ENCODE results near the gene LRFN3. TPM values are rescaled to one million over a fixed set of nuclear protein-coding genes. Genes with fewer than 3 reads are reported as not detected.
"Not testable (repeated sequence)": the region's sequence is repeated elsewhere in the genome, so short reads cannot be mapped to it uniquely, and the experiment has no call there.

Gene LRFN3
- total and polyA plus RNA-seq, 10 of the 15 experiments (the other 5 are each of a cell fraction or from before 2014, with no cell fraction given): 0.02 to 7.3 (median 2.0) TPM; not detected in 1

GRCh38 chr19:35955881-35956634, 19.9 kb downstream of the LRFN3 start:
- SMC1A ChIA-PET (ENCODE audit: uncharacterized antibody, unreplicated experiment): no interaction called here
- WGBS (ENCODE audit: insufficient coverage, insufficient replicate concordance, low lambda C conversion rate, missing lambda C conversion rate): 63% methylated on average over 4 of the region's 6 CpGs
- Histone ChIP-seq H2AFZ (ENCODE audit: control insufficient read depth, low read depth, low read length) (no peak overlapping the region), H3K4me2 (ENCODE audit: control insufficient read depth, insufficient read depth) (no peak overlapping the region), H3K36me3 (ENCODE audit: control insufficient read depth in 2 of 2, insufficient read depth in 2 of 2, low read length in 1 of 2) (no peaks in the 10 kb centered on the region), H3K27ac (ENCODE audit: control insufficient read depth, insufficient read depth) (no peak overlapping the region), H3K4me3 (no peak overlapping the region), H3K9ac (ENCODE audit: control insufficient read depth, insufficient read depth, low read length) (no peak overlapping the region), H3K79me2 (ENCODE audit: control insufficient read depth, insufficient read depth, low read length) (no peaks in the 10 kb centered on the region), H3K9me3 (replicated peaks; ENCODE audit: control insufficient read depth, insufficient read depth, low read length) (no peaks in the 10 kb centered on the region), H3K4me1 (ENCODE audit: control insufficient read depth, insufficient read depth, low read length) (peaks cover 8% of the 10 kb centered on the region), H4K20me1 (ENCODE audit: control insufficient read depth, insufficient read depth) (no peaks in the 10 kb centered on the region), H3K27me3 (replicated peaks in 1 of 2; ENCODE audit: control insufficient read depth in 2 of 2, insufficient read depth in 2 of 2, low read length in 1 of 2) (peaks cover 7 to 18% of the 10 kb centered on the region in 2 experiments)
- in situ Hi-C loops (cut with MboI) (no loop called here), intact Hi-C loops (cut with micrococcal nuclease; ENCODE audit: unreplicated experiment) (no loop called here)
- POLR2A ChIA-PET: interaction anchor here (0.6 to 0.7 kb wide), 2 partner anchors 76 to 199 kb away, joined by 3 to 4 read pairs; partner anchors contain the start of gene HSPB6
- RAD21 ChIA-PET (ENCODE audit: unreplicated experiment): no interaction called here
- no TSS peak for BruUV-seq (replicated peaks)
- TF ChIP-seq ELK1 (IDR thresholded peaks at IDR 0.05; ENCODE audit: low read depth, low read length) (no peak), MLLT1 (IDR thresholded peaks at IDR 0.05) (no peak), MYC (IDR thresholded peaks at IDR 0.05; ENCODE audit: insufficient read depth, insufficient read length, insufficient replicate concordance, low read length, severe bottlenecking) (no peak), SREBF2 (IDR thresholded peaks at IDR 0.05; ENCODE audit: low read length) (no peak), PAX8 (IDR thresholded peaks at IDR 0.05) (no peak)
- no peak for DNase-seq (ENCODE audit: low read depth, low spot score)
- no peak for ATAC-seq
- no peak for FAIRE-seq
- CTCF ChIA-PET: interaction anchor here (1.2 kb wide), 1 partner anchor 13 kb away, joined by 3 read pairs; no protein-coding TSS in a partner anchor

GRCh38 chr19:35957411-35957810, 21.2 kb downstream of the LRFN3 start:
- H3K4me3 ChIP-seq; DNase-seq (ENCODE audit: low read depth, low spot score); in situ Hi-C loops (cut with MboI); SMC1A ChIA-PET (ENCODE audit: uncharacterized antibody, unreplicated experiment); BruUV-seq (replicated peaks); H3K9me3 ChIP-seq (replicated peaks; ENCODE audit: control insufficient read depth, insufficient read depth, low read length); H3K4me2 ChIP-seq (ENCODE audit: control insufficient read depth, insufficient read depth); H2AFZ ChIP-seq (ENCODE audit: control insufficient read depth, low read depth, low read length); intact Hi-C loops (cut with micrococcal nuclease; ENCODE audit: unreplicated experiment); H3K79me2 ChIP-seq (ENCODE audit: control insufficient read depth, insufficient read depth, low read length); H4K20me1 ChIP-seq (ENCODE audit: control insufficient read depth, insufficient read depth); FAIRE-seq; H3K9ac ChIP-seq (ENCODE audit: control insufficient read depth, insufficient read depth, low read length); H3K4me1 ChIP-seq (ENCODE audit: control insufficient read depth, insufficient read depth, low read length); POLR2A ChIA-PET; ATAC-seq; H3K36me3 ChIP-seq (ENCODE audit: control insufficient read depth in 2 of 2, insufficient read depth in 2 of 2, low read length in 1 of 2); RAD21 ChIA-PET (ENCODE audit: unreplicated experiment); H3K27ac ChIP-seq (ENCODE audit: control insufficient read depth, insufficient read depth): not testable (repeated sequence)
- CTCF ChIA-PET: interaction anchor here (2.0 kb wide), 1 partner anchor 8 kb away, joined by 10 read pairs; no protein-coding TSS in a partner anchor
- 82% methylated on average over 7 of the region's 8 CpGs for WGBS (ENCODE audit: insufficient coverage, insufficient replicate concordance, low lambda C conversion rate, missing lambda C conversion rate)
- peaks cover 7 to 18% of the 10 kb centered on the region in 2 experiments for H3K27me3 ChIP-seq (replicated peaks in 1 of 2; ENCODE audit: control insufficient read depth in 2 of 2, insufficient read depth in 2 of 2, low read length in 1 of 2)

Data from GM12878 (cell line).